ENCODE measurements around the gene ATP13A2.
"Not testable (repeated sequence)": the region's sequence is repeated elsewhere in the genome, so short reads cannot be mapped to it uniquely, and the experiment has no call there.

Gene ATP13A2

DNA sequence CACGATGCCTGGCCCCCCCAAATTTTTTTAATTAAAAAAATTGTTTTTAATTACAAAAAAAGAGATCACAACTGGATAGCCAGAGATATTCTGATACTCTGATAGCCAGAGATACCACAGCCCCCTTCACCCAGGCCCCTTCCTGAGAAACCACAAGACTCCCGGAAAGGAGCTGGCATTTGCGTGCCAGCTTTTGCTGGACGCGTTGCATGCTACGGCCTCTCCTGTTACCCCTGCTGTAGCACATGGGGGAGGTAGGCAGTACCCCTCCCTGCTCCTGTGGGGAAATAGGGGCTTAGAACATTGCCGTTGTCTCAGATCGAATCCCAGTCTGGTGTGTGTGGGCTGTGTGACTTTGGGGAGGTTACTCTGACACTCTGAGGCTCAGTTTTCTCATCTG lies 54.0 kb downstream of the ATP13A2 start:
- no peak for DNase-seq (ENCODE audit: low read depth)

DNA sequence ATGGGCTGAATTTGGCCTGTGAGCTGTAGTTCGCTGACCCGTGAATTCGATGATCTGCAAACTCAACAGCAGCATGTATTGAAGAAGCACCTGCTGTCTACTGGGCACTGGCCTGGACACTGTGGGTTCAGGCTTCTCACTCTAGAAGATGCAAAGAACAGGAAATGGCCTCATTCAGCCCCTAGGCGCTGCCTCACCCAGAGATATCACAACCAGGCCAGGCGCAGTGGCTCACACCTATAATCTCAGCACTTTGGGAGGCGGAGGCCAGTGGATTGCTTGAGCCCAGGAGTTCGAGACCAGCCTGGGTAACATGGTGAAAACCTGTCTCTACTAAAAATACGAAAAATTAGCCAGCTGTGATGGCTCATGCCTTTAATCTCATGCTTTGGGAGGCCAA lies 55.0 kb downstream of the ATP13A2 start:
- no peak for DNase-seq (ENCODE audit: low read depth)

GRCh38 chr1:16955186-16955585 lies 56.5 kb downstream of the ATP13A2 start:
- no peak for DNase-seq (ENCODE audit: low read depth)

DNA sequence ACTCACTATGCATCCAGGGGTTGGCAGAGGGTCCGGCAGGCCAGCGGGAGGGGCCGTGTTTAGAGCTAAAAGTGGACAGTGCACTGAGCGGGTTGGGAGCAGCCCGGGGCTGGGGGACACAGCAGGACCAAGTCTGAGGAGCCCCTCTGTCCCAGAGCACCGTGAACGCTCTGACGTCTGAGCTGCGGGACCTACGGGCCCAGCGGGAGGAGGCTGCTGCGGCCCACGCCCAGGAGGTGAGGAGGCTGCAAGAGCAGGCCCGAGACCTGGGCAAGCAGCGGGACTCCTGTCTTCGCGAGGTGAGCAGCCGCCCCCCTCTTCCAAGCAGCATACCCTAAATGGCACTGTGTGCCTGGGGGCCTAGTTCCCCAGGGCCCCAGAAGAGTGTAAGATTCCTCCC lies 57.1 kb downstream of the ATP13A2 start:
- DNase-seq (ENCODE audit: low read depth): no peak

- DNase-seq (ENCODE audit: low read depth): not testable (repeated sequence)
Measured at GRCh38 chr1:16952376-16952775, 59.4 kb downstream of the ATP13A2 start.

- not testable (repeated sequence) for DNase-seq (ENCODE audit: low read depth)
Measured at GRCh38 chr1:16949026-16949425, 62.7 kb downstream of the ATP13A2 start.

GRCh38 chr1:16948282-16948891 lies 63.3 kb downstream of the ATP13A2 start:
- DNase-seq (ENCODE audit: low read depth): not testable (repeated sequence)

GRCh38 chr1:16946646-16947045 lies 65.1 kb downstream of the ATP13A2 start:
- no peak for DNase-seq (ENCODE audit: low read depth)

DNA sequence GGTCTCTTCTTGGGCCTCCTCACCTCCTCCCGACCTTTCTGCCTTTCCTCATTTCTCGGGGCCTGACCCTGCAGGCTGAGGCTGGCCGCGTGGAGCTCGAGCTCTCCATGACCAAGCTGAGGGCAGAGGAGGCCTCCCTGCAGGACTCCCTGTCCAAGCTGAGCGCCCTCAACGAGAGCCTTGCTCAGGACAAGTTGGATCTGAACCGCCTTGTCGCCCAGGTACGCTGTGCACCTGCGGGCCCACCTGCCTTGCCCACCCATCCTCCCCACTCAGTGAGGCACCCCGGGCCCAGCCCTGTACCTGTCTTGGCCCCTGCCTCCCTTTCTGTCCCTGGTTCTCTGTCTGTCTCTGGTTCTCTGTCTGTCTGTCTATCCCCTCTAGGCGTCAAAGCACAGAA lies 65.5 kb downstream of the ATP13A2 start:
- not testable (repeated sequence) for DNase-seq (ENCODE audit: low read depth)

DNA sequence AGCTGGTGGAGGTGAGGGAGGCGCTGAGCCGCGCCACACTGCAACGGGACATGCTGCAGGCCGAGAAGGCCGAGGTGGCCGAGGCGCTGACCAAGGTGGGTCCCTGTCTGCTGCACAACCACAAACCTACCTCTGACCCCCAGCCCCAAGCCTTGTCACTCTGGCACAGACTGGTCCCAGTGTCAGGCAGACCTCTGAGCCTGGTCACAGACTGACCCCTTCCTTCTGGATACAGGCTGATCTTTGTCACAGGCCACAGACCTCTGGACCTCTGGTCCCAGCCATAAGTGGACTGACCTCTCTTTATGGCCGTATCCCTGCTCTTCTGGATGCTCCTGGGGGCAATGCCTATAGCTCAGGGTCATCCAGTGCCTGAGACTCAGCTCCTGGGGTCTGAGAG lies 66.2 kb downstream of the ATP13A2 start:
- not testable (repeated sequence) for DNase-seq (ENCODE audit: low read depth)

DNA sequence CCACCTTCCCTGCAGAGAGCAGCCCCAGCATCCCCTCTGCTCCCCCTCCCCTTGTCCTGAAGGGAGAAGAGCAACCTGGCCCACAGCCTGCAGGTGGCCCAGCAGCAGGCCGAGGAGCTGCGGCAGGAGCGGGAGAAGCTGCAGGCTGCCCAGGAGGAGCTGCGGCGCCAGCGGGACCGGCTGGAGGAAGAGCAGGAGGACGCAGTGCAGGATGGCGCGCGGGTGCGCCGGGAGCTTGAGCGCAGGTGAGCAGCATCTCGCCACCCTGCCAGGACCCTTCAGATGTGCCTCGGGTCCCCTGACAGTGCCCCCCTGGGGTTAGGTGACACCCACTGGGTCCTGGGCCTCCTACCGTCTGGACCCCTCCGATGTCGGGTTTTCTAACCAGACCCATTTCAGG lies 67.7 kb downstream of the ATP13A2 start:
- DNase-seq (ENCODE audit: low read depth): no peak

DNA sequence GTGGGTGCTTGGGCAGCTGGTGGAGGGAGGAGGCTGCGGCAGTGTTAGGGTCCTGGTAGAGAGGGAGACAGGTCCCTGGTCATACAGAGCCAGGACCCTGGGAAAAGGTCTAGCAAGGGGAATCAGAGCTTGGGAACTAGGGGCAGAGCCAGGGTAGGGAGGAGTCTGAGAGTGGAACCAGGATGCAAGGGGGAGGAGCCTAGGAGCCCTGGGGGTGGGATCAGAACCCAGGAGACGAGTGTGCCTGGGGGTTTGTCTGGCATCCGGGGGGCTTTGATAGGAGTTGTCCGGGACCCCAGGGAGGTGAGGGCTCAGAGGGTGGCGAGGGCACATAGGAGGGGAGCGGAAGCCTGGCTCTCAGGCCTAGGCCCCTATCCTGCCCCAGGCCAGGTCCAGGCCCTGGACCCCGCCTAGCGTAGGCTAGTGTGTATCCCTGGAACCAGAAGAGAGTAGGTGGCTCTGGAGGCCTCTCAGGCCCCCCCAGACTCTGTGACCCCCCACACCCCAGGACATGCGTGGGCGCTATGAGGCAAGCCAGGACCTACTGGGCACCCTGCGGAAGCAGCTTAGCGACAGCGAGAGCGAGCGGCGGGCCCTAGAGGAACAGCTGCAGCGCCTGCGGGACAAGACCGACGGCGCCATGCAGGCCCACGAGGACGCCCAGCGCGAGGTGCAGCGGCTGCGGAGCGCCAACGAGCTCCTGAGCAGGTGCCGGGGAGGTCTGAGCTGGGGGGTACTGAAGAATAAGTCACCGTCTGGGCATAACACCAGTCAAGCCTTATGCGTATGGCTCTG lies 72.1 kb downstream of the ATP13A2 start:
- not testable (repeated sequence) for DNase-seq (ENCODE audit: low read depth)

DNA sequence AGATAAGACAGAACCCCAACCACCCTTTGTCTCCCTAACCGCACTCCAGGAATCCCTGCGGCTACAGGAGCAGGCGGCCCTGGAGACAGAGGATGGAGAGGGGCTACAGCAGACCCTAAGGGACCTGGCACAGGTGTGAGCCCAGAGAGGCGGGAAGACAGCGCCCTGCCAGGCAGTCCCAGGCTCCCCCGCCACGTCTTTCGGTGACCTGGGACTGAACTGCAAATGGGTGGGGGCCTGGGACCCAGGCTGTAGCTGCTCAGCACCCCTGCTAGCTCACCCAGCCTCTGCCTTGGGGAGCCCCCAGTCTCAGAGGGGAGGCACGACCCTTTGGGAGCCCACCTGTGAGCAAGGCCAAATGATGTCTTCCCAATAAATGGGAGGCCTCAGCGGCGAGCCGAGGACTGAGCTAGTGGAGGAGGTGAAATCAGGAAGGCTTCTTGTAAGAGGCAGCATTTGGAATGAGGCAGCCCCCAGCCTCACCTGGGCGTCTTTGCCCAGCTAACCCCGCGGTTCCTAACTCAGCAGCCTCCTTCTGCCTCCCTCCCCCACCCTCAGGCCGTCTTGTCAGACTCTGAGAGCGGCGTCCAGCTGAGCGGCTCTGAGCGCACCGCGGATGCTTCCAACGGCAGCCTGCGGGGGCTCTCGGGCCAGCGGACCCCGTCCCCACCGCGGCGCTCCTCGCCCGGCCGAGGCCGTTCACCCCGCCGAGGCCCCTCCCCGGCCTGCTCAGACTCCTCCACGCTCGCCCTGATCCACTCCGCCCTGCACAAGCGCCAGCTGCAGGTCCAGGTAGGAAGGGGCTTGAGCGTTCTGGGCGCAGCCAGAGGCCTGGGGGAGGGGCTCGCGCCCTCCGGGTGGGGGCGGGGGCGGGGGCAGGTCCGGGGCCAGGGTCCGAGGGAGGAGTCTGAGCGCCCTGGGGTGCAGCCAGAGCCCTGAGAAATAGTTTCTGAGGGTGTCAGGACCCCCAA lies 73.1 kb downstream of the ATP13A2 start:
- no peak for DNase-seq (ENCODE audit: low read depth)

DNA sequence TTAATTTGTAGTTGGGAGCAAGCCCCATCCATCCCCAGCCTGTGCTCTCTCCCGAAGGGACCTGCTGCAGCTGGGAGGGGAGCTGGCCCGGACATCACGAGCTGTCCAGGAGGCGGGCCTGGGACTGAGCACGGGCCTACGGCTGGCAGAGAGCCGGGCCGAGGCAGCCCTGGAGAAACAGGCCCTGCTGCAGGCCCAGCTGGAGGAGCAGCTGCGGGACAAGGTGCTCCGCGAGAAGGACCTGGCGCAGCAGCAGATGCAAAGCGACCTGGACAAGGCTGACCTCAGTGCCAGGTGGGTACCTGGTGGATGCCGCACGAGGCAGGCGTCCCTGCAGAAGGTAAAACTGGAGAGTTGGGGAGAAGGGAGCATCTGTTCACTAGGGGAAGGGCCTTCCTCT lies 75.1 kb downstream of the ATP13A2 start:
- DNase-seq (ENCODE audit: low read depth): not testable (repeated sequence)
